ENCODE data around the gene BTBD9.

- TF ChIP-seq CEBPG (CRISPR knock-in tag; IDR thresholded peaks at IDR 0.05) (no peak), FOXA1 (IDR thresholded peaks at IDR 0.05) (no peak), FOXA1 (CRISPR knock-in tag; IDR thresholded peaks at IDR 0.05) (no peak), TCF7 (IDR thresholded peaks at IDR 0.05; ENCODE audit: low read depth) (no peak), ZSCAN22 (CRISPR knock-in tag; IDR thresholded peaks at IDR 0.05) (no peak), POLR2A (IDR thresholded peaks at IDR 0.05; ENCODE audit: insufficient read depth in 1 of 2, low read depth in 2 of 2, low read length in 2 of 2) (no peak), SIX1 (CRISPR knock-in tag; IDR thresholded peaks at IDR 0.05; ENCODE audit: borderline replicate concordance) (no peak), EZH2 (conservative IDR thresholded peaks at IDR 0.05; ENCODE audit: low read depth, low read length) (no peak), ZNF382 (CRISPR knock-in tag; IDR thresholded peaks at IDR 0.05; ENCODE audit: borderline replicate concordance) (no peak), RAD21 (CRISPR knock-in tag; IDR thresholded peaks at IDR 0.05) (no peak), ZNF589 (CRISPR knock-in tag; conservative IDR thresholded peaks at IDR 0.05) (no peak), ZNF580 (CRISPR knock-in tag; IDR thresholded peaks at IDR 0.05; ENCODE audit: borderline replicate concordance, low read depth) (no peak)
Measured at GRCh38 chr6:38579010-38579628, 60.6 kb downstream of the BTBD9 start.
